ENCODE measurements around the gene USP19. TPM values are rescaled to one million over a fixed set of nuclear protein-coding genes. Genes with fewer than 3 reads are reported as not detected.

USP19 gene, protein sequence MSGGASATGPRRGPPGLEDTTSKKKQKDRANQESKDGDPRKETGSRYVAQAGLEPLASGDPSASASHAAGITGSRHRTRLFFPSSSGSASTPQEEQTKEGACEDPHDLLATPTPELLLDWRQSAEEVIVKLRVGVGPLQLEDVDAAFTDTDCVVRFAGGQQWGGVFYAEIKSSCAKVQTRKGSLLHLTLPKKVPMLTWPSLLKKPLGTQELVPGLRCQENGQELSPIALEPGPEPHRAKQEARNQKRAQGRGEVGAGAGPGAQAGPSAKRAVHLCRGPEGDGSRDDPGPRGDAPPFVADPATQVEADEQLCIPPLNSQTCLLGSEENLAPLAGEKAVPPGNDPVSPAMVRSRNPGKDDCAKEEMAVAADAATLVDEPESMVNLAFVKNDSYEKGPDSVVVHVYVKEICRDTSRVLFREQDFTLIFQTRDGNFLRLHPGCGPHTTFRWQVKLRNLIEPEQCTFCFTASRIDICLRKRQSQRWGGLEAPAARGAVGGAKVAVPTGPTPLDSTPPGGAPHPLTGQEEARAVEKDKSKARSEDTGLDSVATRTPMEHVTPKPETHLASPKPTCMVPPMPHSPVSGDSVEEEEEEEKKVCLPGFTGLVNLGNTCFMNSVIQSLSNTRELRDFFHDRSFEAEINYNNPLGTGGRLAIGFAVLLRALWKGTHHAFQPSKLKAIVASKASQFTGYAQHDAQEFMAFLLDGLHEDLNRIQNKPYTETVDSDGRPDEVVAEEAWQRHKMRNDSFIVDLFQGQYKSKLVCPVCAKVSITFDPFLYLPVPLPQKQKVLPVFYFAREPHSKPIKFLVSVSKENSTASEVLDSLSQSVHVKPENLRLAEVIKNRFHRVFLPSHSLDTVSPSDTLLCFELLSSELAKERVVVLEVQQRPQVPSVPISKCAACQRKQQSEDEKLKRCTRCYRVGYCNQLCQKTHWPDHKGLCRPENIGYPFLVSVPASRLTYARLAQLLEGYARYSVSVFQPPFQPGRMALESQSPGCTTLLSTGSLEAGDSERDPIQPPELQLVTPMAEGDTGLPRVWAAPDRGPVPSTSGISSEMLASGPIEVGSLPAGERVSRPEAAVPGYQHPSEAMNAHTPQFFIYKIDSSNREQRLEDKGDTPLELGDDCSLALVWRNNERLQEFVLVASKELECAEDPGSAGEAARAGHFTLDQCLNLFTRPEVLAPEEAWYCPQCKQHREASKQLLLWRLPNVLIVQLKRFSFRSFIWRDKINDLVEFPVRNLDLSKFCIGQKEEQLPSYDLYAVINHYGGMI (N-terminal part only)
- total RNA-seq (2014; rRNA removed; shearing (Covaris generic)) = 76.4 and 77.3 TPM in 2 replicates
- polyA plus RNA-seq (2015; cell fraction: cytosol; rRNA removed) = 41.8 and 45.5 TPM in 2 replicates
- 129 and 136 TPM in 2 replicates for polyA plus RNA-seq (2015; cell fraction: nucleus; rRNA removed)

DNA sequence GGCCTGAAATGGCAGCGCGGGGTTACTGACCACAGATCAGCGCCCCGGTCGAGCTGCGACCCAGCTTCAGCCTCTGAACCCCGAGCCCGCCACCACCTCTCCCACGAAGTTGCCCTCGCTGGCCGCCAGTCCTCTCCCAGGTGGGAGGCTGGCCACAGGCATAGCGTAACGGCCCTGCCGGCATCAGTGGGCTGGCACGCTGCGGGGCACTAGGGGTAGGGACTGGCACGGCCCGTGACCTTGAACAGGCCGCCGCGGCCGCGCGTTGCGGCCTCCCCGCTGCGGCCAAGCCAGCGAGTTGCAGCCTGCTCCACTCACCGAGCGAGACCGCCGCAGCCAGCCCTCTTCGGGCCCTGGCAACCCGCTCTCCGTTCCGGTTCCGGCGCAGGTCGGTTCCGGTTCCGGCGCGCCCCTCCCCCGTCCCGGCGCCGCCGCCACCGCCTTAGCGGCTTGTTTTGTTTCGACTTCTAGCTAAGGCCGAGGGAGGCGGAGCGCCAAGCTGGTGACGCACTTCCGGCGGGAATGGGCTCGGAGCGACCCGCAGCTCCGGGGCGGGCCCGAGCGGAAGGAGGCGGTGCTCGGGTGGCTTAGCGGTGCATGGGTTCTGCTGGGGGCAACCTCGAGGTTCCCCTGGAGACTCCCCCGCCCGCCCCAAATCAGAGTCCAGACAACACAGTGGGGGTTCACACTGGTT, at the start of gene USP19:
USP19 (minus strand) TSS at position 386 of the 694 bp plus-strand sequence. CDS start 1,678 bp downstream, outside the sequence.
- peak; percentile 93 for DNase-seq (ENCODE audit: low read depth)

DNA sequence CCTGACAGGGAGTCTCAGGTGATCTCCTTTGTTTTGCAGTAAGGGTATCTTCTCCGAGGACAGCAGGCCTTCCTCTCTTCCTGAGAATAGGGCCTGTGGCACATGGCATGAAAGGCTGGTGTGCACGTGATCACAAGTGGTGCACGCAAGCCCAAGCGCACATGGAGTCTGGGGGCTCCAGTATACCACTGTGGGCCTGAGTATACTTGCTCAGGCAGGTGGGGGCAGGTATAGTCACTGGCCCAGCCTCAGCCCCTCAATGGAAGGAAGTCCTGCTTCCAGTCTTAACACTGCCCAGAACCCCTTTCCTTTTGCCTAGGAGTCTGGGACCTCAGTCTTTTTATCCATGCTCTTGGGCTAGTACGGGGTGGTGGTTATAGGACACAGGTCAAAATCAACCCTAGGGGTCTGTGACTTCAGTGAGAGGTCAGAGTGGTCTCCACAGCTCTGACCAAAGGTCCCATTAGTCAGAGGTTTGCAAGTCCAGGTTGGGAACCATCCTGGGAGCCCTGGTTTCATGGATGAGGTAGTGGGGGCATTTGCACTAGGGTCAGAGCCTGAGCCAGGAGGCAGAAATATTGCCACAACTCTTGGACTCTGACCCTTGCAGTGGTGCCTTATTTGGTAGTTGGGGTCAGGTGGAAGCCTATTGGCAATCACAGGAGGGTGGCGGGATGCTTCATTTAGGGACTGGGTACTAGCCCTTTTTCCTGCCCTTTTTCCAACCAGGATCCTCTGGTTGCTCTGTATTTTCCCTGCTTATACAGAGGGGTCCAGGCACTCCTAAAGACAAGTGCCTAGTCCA, 46.3 kb upstream of the USP19 start:
- DNase-seq (ENCODE audit: low read depth) = no peak

DNA sequence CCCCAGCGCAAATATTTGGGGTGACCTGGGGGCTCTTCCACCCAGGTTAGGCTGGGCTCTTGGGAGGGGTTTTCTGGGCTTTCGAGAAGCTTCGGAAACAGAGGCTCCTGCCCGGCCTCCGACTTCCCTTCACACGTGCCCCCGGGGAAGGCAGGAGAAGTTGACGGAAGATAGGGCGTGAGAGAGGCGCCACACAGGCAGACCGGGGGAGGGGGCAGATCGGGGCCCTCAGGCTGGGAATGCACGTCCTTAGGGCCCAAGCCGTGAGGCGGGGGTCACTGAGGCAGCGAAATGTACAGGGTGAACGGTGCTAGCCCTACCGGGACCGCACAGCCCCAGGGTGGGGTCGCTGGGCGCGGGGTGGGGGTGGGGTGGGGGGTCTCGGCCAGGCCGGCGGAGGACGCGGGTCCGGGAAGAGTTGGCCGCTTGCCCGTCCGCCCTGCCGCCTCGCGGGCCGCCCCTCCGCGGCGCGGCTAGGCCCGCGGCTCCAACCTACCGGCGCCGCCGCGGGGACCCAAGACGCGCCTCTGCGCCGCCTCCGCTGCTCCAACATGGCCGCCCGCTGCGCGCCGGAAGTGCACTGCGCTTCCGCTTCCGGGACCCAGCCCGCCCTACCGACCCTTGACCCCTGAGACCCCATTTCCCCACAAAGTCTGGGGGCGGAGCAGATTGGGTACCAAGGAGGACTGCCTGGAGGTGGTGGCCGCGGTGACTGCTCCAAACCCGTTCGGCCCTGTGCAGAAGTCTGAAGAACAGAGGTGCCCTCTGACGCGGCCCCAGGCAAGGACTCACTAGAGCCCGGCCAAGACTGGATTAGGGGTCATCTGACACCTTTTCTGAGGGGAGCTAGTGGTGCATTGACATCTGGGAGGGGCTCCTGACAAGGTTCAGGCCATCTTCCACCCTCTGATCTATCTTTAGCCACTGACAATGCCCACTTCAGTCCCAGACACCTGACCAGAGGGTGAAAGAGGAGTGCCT, 45.4 kb upstream of the USP19 start, which contains the start of gene CCDC71:
CCDC71 (minus strand) TSS at position 561 of the 981 bp plus-strand sequence. CDS start 2,123 bp downstream, outside the sequence.
- DNase-seq (ENCODE audit: low read depth) = peak; percentile 55

DNA sequence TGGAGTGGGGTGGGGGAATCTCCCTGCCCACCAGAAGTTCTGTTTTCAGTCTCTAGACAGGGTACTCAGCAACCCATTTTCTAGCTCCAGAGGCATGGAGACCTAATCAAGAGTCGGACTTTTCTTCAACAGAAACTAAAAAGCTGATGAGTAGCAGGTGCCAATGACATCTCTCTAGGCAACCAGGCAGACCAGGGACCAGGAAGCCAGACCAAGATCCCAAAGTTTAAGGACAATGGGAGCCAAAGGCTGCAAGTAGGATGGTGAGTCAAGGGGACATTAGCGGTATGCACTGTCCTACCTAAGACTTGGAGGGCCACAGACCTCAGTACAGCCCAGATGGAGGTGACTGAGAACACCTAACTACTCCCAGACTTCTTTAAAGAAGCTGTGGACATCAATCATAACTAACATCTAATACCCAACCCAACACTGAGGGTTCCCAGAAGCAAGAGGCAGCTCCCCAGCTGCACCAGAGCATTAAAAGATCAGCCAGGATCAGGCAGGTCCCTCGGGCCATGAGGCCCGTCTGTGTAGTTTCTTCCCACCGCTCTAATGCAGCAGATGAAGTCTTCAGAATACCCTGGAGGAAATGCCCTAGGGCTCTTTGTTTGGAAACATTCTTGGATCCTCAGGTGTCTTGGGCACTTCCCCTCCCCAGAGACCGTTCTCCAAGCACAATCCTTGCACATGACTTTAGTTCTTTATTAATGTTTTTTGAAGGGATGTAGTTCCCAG, 44.5 kb upstream of the USP19 start:
- DNase-seq (ENCODE audit: low read depth) = no peak

DNA sequence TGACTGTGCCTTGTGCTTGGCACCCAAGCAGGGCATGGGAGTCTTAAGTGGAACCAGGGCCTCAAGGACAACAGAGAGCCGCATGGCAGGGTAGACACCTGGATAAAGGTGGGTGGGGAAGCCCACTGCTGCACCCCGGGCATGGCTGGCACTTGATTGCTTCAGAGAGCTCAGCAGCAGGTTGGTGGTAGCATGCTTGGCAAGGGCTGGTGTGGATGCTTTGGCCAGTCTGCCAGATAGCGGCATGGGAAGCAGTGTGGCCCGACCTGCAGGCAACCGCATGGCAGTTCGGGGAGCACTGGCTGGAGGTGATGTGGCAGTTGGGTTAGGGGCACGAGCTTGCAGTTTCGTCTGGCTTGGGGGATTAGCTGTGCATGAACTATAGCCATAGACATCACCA, 43.0 kb upstream of the USP19 start:
- no peak for DNase-seq (ENCODE audit: low read depth)

DNA sequence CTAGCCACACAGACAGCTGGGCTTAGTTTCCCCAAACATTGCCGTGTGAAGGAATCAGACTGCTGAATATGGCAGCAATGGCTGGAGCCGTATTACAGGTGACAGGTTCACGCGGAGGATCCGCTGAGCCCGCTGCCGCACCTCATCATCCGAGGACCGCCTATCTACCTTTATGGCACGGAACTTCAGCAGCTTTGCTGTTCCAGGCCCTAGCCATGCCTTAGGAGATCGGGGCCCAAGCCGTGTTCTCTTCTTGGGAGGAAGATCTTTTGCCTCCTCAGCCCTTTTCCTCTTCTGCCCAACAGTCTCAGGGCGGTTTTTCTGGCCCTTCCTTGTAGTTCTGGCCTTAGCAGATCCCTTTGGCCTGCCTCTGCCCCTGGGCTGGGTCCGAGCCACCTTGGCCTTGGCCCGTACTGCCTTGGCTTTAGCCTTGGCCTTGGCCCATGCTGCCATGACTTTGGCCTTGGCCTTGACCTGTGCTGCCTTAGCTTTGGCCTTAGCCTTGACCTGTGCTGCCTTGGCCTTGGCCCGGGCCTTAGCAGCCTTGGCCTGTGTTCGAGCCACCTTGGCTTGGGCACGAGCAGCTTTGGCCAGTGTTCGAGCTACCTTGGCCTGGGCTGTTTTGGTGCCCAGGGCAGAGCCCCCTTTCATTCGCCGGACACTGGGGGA, 42.3 kb upstream of the USP19 start:
- DNase-seq (ENCODE audit: low read depth) = no peak

DNA sequence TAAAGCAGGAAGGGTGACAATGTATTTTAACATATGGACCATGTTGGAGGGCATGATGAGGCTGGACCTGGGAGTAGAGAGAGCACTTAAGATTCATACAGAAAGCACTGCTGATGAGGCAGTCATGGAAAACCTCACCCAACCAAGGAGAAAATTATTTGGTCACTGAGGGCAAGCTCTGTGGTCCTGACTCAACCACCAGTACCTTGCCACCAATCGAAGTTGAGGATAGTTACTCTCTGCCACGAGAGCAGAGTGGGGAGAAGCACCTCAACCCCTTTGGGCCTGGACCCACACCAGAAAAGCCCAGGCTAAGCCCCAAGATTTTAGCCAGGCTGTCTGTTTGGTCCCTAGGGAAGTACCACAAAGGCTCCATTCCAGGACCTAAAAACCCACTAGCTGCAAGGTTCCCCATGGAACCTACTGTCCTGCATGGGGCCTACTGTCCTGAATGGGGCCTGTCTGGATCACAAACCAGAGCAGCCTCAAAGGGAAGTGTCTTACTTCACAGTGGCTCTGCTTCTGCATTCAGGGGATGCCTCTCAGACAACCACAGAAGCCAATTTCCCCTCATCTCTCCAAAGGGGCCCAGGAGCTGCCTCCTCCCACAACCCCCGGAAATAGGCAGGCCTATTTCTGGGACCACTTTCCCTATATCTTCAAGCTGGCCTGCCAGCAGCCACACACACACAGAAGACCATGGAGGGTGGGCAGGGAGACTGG, 41.3 kb upstream of the USP19 start:
- no peak for DNase-seq (ENCODE audit: low read depth)

DNA sequence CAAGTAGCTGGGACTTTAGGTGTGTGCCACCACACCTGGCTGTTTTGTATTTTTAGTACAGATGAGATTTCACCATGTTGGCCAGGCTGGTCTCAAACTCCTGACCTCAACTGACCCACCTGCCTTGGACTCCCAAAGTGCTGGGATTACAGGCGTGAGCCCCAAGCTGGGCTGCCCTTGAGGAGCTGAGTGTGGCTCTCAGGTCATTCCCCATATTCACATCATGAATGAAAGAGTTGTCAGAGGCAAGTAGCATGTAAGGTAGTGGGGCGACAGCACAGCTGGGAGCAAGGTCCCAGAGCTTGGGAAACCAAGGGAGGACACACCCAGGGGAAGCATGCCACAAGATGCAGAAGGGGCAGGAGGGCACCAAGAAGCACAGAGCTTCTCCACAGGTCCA, 40.6 kb upstream of the USP19 start:
- DNase-seq (ENCODE audit: low read depth) = no peak

DNA sequence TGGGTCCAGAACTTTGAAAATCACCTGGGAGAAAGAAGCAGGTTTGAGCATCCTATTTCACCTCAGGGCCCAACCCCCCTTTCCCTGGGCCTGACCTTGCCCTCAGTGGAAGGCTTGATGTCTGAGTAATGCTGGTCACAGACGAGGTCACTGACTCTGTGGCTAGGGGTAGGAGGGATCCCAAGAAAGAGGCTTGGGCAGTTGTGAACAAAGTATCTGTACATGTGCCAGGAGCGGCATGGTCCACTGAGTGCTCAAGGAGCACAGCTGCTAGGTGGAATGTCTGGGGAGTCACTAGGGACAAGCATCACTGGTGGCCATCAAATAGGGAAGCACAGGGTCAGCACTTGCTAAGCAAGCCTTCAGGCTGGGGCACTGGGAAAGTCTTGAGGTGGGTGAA, 38.2 kb upstream of the USP19 start:
- no peak for DNase-seq (ENCODE audit: low read depth)

DNA sequence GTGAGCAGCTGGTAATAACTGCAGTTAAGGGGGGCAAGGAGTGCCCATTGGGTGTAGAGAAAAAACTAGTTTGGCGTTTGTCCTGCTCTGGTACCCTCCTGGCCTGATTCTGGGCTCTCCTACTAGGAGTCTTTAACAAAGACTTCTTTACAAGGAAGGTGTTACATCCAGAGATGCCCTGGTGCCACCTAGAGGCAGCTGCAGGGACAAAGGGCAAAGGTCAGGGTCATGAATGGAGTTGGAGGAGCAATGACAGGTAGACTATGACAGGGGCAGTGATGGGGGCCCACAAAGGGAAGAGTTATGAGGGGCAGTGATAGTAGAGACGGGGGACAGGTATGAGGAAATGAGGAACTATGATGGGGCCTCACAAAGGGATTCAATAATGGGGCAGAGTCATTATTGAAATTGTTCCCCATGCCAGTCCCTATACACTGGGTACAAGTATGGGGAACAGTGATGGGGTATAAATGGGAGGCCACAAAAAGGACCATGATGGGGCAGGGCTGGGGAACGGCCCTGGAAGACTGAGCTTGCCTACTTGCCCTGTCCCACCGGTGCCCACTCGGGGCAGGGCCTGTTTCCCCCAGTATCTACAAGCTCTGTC, 37.6 kb upstream of the USP19 start:
- DNase-seq (ENCODE audit: low read depth) = peak; percentile 25

DNA sequence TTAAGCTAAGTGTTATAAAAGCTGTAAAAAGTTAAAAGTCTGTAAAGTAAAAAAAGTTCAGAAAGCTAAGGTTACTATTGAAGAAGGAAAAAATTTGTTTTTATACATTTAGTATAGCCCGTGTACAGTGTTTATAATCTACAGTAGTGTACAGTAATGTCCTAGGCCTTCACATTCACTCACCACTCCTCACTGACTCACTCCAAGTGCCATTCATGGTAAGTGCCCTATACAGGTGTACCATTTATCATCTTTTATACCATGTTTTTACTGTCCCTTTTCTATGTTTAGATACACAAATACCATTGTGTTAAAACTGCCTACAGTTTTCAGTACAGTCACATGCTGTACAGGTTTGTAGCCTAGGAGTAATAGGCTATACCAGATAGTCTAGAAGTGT, 36.7 kb upstream of the USP19 start:
- no peak for DNase-seq (ENCODE audit: low read depth)

DNA sequence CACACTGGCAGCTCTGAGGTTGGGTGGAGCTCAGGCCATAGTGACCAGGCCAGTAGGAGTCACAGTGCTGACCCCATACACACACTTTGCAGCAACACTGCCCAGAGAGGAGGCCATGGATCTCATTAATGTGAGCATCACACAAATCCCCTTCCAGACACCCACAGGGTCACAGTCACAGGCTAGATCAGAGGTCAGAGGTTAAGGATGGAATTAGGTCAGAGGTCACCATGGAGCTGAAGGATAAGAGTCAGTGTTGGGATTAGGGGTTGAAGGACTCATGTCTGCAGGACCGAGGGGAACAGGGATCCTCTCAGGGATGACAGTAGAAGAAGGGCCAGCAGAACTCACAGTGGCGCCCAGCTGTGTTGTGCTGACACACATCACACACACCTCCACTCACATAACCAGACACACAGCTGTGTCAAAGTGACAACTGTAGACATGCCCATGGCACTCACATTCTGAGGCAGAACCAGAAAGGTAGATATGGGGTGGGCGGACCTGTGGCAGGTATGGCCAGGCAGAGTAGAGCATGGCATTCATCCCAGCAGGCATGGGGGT, 32.8 kb upstream of the USP19 start:
- no peak for DNase-seq (ENCODE audit: low read depth)

DNA sequence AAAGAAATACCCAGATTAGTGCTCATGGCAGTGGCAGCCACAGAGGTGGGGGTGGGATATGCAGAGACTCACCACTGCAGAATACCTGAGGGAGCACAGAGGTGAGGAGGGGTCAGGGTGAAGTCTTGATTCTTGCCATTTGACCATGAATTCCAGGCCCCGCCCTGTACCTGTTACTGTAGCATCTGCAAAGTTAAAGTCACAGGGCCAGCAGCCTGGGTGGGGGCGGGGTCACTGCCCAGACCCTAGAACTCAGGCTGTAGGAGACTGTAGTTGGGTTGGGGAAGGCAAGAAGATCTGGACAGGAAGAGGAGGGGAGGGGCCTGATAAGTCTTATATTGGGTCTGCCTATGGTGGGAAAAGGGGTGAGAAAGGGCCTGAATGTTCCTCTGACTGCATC, 31.0 kb upstream of the USP19 start:
- no peak for DNase-seq (ENCODE audit: low read depth)

DNA sequence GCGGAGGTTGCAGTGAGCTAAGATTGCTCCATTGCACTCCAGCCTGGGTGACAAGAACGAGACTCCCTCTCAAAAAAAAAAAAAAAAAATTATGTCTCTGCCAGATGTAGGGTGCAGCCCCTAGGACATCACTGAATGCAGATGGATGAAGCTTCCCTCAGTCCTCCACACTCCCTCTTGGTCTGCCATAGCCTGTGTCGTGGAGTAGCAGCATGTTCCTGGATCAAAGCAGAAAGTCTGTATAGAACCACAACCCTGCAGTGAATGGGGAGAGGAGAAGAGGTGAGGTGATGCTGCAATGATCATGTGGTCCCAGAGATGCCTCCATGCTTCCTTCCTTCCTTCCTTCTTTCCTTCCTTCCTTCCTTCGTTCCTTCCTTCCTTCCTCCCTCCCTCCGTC, 27.5 kb upstream of the USP19 start:
- no peak for DNase-seq (ENCODE audit: low read depth)

DNA sequence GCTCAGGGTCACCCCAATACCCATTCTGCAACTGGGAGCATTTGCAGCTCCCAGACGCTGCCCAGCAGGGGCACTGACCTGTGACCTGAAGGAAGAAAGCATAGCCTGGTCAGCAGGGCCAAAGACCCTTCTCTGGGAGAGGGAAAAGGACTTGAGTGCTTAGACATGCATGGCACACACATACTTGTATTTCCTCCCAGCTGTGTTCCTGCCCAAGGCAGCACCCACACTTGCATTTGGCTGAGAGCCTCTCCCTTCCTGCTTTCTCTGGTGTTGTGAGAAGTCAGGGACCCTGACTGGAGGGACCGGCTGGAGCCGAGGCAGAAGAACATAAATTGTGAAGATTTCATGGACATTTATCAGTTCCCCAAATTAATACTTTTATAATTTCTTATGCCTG, 19.5 kb upstream of the USP19 start:
- no peak for DNase-seq (ENCODE audit: low read depth)

DNA sequence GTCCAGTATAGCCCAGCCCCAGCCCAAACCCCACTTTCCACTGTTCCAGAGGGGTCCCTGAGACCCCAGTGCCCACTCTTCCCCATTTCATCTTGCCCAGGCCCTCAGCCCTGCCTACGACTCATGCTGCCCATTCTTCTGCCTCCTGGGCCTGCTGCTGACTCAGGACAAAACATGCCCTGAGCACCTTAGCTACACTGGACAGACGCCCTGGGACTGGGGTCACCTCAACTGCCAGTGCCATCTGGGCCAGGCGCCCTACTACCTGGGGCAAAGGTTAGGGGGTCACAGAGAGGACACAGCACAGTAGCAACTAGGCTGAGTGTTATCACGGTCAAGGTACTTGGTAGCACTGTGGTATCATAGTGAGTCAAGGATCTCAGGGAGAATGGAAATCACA, 14.9 kb upstream of the USP19 start:
- no peak for DNase-seq (ENCODE audit: low read depth)

Data from HT1080 (cell line).